Thymus (tissue), 11 donors: ENCODE measurements around the gene EEF1AKMT1. TPM values are rescaled to one million over a fixed set of nuclear protein-coding genes. Genes with fewer than 3 reads are reported as not detected.

Experiments
- DNase-seq, 9 donors: peaks; one replicate each; pipeline ENCODE4 v3.0.0-alpha.2; 2013; ENCODE audit warnings: low spot score in 9 of 9, low read depth in 6 of 9, missing footprints in 1 of 9
- H3K27ac ChIP-seq, 2 donors: one replicate each; pipeline ENCODE4 v1.5.1; 2013; ENCODE audit warnings: control low read depth in 1 of 2, low read depth in 1 of 2, low read length in 1 of 2, mild to moderate bottlenecking in 1 of 2, moderate library complexity in 1 of 2
- H3K27me3 ChIP-seq, 2 donors: one replicate each; pipeline ENCODE4 v1.5.1; 2013; ENCODE audit warnings: low read length in 1 of 2; ENCODE audit not compliant: control insufficient read depth in 2 of 2, insufficient read depth in 1 of 2
- H3K36me3 ChIP-seq, 2 donors: one replicate each; pipeline ENCODE4 v1.5.1; 2013; ENCODE audit warnings: low read length in 1 of 2, mild to moderate bottlenecking in 1 of 2, moderate library complexity in 1 of 2; ENCODE audit not compliant: control insufficient read depth in 2 of 2, insufficient read depth in 2 of 2
- H3K4me1 ChIP-seq, 2 donors: one replicate each; pipeline ENCODE4 v1.5.1; 2013; ENCODE audit warnings: low read length in 2 of 2; ENCODE audit not compliant: control insufficient read depth in 2 of 2, insufficient read depth in 2 of 2
- H3K4me3 ChIP-seq, 2 donors: one replicate each; pipeline ENCODE4 v1.5.1; 2013; ENCODE audit warnings: low read length in 2 of 2, control low read depth in 1 of 2, mild to moderate bottlenecking in 1 of 2
- H3K9me3 ChIP-seq, 2 donors: one replicate each; pipeline ENCODE4 v1.5.1; 2013; ENCODE audit warnings: low read length in 1 of 2, mild to moderate bottlenecking in 1 of 2; ENCODE audit not compliant: control insufficient read depth in 2 of 2, insufficient read depth in 1 of 2
- WGBS: extraction: QIAGEN DNeasy Blood & Tissue Kit; methylation state at CpG from one replicate; pipeline ENCODE4 v1.1.7; 2013; 5-methylcytosine and 5-hydroxymethylcytosine counted together
- polyA plus RNA-seq: library from polyadenylated mRNA; stranded (reverse); fragments of 200-250 nt; gene quantifications from one replicate; pipeline ENCODE4 v1.2.3, GENCODE V29; 2013
- total RNA-seq: library from RNA; stranded (reverse); fragments of 120-200 nt; gene quantifications from one replicate; pipeline ENCODE4 v1.2.4, GENCODE V29; 2013
- donor health status: healthy.

The EEF1AKMT1 gene
- total and polyA plus RNA-seq, 2 donors, result 13.4 TPM

DNA sequence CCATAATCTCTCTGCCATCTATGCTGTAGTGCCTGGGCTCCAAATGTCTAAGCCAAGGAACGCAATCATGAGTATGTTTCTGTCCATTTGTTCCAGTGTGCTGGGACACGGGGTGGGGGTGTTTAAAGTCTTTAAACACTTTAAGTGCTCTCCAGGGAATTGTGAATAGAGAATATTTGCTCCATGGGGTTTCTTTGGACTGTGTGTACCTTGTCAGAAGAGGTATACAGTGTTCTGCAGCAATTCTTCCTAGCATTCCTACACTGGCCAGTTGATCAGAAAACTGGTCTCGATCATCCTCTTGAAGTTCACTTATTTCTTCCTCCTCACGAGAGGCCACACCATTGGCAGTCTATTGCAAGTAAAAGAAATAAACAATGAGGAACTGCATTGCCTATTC, 35.1 kb upstream of the EEF1AKMT1 start:
- peaks cover 12 to 16% of the 10 kb centered on the region in 2 donors for H3K36me3 ChIP-seq
- WGBS, result 98% methylated on average over 4 of the region's 4 CpGs

DNA sequence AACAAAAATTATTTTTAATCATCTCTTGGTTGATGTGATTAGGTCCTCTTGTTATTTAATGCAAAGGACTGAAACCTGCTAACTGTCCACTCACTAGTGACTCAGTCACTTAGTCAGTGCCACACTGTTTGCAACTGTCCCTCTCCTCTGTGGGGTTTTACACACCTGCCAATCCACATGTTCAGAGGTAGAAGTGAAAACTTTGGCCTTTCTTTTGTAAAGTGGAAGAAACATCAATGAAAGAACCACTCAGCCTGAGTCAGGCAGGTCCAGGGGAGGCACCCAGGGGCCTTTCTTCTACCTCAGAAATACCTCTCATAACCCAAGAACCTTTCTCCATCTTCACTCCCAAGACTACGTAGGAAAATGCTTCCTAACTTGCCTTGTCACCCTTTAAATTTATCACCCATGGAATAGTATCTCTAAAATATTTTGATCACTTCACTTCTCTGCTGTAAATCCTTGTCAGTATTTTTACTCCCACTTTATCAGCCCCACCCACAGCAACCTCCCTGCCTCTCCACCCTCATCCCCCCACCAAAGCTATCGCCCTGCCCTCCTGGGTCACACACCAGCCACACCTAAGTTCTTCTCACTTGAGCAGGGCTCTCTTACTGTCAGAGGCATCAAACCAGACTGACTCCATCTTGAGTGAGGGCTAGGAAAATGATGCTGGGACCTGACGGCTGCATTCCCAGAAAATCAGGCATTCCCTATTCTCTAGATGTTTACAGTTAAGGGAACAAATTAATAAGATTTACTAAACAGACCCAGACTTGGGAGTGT, 29.6 kb upstream of the EEF1AKMT1 start:
- no peaks in the 10 kb centered on the region for H3K4me1 ChIP-seq
- no peaks in the 10 kb centered on the region for H3K27me3 ChIP-seq
- no peak overlapping the region for H3K4me3 ChIP-seq
- DNase-seq, result no peak
- WGBS, result 99% methylated on average over 3 of the region's 3 CpGs
- H3K27ac ChIP-seq, result no peak overlapping the region
- H3K36me3 ChIP-seq, result peaks cover 7 to 11% of the 10 kb centered on the region in 2 donors
- H3K9me3 ChIP-seq, result no peaks in the 10 kb centered on the region

More for the DNA sequence above, 35.1 kb upstream of the EEF1AKMT1 start:
- H3K27ac ChIP-seq, result no peak overlapping the region
- H3K4me3 ChIP-seq, result no peak overlapping the region
- no peaks in the 10 kb centered on the region for H3K4me1 ChIP-seq
- no peaks in the 10 kb centered on the region for H3K27me3 ChIP-seq
- no peaks in the 10 kb centered on the region for H3K9me3 ChIP-seq
- DNase-seq, result no peak

DNA sequence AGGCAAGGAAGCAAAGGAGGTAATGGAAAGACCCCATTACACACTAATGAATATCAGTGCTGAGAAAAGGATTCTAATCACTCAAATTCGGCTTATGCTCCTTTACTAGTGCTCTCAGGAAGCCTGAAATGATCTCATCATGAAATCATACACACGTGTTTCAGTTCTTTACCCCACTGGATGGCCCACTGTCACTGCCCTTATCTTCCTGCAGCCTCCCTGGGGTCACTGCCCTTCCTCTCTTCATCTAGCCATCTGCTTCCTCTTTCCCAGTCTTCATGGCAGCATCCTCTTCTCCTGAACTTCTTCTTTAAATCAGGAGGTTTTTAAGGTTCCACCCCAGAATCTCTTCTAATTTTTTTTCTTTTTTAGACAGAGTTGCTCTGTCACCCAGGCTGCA, 27.9 kb upstream of the EEF1AKMT1 start:
- H3K4me3 ChIP-seq, result no peak overlapping the region
- H3K36me3 ChIP-seq, result peaks cover 6 to 10% of the 10 kb centered on the region in 2 donors
- no peak overlapping the region for H3K27ac ChIP-seq
- no peaks in the 10 kb centered on the region for H3K4me1 ChIP-seq
- no peak for DNase-seq
- WGBS, result 59% methylated on average over 2 of the region's 2 CpGs
- H3K27me3 ChIP-seq, result no peaks in the 10 kb centered on the region
- H3K9me3 ChIP-seq, result no peaks in the 10 kb centered on the region

DNA sequence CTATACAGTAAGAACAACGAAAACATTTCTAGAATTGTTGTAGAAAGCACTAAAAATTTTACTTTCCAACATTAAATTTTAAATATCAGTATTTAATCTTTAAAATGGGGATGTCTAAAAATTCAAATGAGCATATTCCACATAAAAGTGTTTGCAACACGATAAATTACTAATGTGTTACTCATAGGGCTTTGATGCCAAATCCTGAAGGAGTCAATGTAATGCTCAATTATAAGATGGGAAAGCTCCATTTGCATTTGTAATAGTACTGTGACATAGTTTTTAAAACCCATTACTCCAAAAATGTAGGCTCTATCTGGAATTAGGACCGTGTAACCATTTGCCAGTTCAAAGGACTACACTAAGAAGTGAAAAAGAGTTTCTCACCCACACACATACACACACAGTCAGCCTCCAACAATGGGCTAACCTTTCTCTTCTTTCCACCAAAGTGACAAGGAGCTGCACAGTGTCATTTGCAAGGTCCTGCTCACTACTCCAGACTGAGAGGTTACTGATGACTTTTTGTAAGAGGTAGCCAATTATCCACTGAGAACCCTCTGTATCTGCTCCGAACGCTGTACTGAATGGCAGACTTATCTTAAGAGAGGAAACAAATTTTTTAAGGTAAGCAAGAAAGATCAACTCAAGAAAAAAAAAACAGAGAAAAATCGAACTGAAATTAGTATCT, 26.1 kb upstream of the EEF1AKMT1 start:
- Histone ChIP-seq H3K4me1 (no peaks in the 10 kb centered on the region), H3K27me3 (no peaks in the 10 kb centered on the region), H3K36me3 (peaks cover 8 to 22% of the 10 kb centered on the region in 2 donors), H3K9me3 (no peaks in the 10 kb centered on the region), H3K27ac (no peak overlapping the region), H3K4me3 (no peak overlapping the region)
- DNase-seq, result no peak
- 96% methylated on average over 6 of the region's 6 CpGs for WGBS

DNA sequence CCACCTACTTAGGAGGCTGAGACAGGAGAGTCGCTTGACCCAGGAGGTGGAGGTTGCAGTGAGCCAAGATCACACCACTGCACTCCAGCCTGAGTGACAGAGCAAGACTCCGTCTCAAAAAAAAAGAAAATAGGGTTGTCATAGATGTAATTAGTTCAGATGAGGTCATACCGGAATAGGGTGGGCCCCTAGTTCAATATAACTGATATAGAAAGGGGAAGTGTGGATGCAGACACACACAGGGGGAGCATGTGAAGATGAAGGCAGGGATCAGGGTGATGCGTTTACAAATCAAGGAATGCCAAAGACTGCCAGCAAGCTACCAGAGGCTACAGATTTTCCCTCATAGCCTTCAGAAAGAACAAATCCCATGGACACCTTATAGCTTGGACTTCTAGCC, 24.3 kb upstream of the EEF1AKMT1 start:
- no peak overlapping the region for H3K4me3 ChIP-seq
- WGBS, result 96% methylated on average over 4 of the region's 4 CpGs
- H3K4me1 ChIP-seq, result no peaks in the 10 kb centered on the region
- H3K27me3 ChIP-seq, result no peaks in the 10 kb centered on the region
- H3K36me3 ChIP-seq, result peaks cover 8 to 26% of the 10 kb centered on the region in 2 donors
- no peak for DNase-seq
- H3K9me3 ChIP-seq, result no peaks in the 10 kb centered on the region
- no peak overlapping the region for H3K27ac ChIP-seq

DNA sequence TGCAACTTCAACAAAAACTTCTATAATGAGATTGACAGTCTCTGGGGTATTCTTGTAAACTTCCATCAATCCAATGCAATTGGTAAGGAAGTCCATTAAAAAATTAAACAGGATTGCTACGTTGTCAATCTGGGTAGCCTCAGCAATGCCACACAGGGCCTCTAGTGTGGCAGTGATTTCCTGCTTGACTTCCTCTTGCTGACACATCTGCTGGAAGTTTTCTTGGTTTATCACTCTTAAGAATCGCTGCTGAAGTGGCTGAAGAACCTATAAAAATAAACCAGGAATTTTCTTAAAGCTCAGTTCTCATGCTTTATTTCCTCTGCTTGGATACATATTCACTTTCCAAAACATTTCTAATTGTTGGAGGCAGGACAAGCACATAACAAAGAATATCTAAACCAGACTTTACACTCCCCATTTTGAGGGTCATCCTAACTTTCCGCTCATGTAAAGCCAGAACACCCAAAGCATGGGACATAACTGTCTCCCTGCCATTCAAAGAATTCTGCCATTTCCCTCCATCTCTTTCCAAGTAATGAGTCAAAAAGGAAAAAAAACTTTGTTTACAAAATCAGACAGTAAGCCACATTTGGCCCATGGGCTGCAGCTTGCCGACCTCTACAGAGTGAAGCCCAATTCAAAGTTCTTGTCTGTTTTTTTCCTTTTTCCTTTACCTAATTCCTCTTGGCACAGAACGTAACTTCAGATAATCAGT, 23.2 kb upstream of the EEF1AKMT1 start:
- Histone ChIP-seq H3K27ac (no peak overlapping the region), H3K4me1 (no peaks in the 10 kb centered on the region), H3K9me3 (no peaks in the 10 kb centered on the region), H3K36me3 (peaks cover 11 to 28% of the 10 kb centered on the region in 2 donors), H3K4me3 (no peak overlapping the region), H3K27me3 (no peaks in the 10 kb centered on the region)
- WGBS, result 65% methylated on average over 5 of the region's 5 CpGs
- no peak for DNase-seq

DNA sequence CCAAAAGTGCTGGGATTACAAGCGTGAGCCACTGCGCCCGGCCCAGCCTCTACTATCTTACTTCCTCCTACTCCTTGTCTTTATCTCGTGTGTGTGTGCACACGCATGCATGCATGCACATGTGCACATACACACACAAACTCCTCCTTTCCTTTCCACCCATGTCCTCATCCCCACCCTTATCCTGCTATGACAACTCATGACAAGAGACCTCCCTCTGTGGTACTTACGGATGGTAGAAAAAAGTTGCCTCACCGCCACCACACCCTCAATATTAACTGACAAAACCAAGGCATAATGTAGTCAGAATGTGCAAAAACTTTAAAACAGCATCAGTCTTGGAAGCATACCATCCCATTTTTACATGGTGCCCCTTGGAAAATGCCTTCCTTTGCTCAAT, 15.9 kb upstream of the EEF1AKMT1 start:
- no peaks in the 10 kb centered on the region for H3K27me3 ChIP-seq
- H3K9me3 ChIP-seq, result no peaks in the 10 kb centered on the region
- peaks cover 7 to 29% of the 10 kb centered on the region in 2 donors for H3K36me3 ChIP-seq
- H3K4me3 ChIP-seq, result no peak overlapping the region
- no peak overlapping the region for H3K27ac ChIP-seq
- WGBS, result 96% methylated on average over 7 of the region's 7 CpGs
- no peaks in the 10 kb centered on the region for H3K4me1 ChIP-seq
- no peak for DNase-seq

DNA sequence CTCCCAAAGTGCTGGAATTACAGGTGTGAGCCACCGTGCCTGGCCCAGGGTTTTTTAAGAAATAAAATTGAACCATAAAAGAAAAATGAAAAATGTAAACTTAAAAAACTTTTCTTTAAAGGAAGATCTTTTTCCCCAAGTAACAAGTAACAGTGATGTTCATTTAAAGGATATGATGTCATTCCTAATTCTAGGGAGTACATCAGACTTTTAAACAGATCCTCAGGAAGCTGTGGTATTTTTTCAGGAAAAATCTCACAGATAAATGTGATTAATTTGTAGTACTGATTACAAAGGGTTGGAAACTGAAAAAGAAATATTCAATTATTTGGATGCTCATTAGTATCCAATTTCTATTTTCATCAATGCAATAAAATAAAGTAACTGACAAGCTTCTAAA, 14.6 kb upstream of the EEF1AKMT1 start:
- H3K9me3 ChIP-seq, result no peaks in the 10 kb centered on the region
- no peak for DNase-seq
- peaks cover 7 to 24% of the 10 kb centered on the region in 2 donors for H3K36me3 ChIP-seq
- H3K27me3 ChIP-seq, result no peaks in the 10 kb centered on the region
- H3K4me1 ChIP-seq, result no peaks in the 10 kb centered on the region
- H3K27ac ChIP-seq, result no peak overlapping the region
- 98% methylated on average over 1 of the region's 1 CpG for WGBS
- H3K4me3 ChIP-seq, result no peak overlapping the region

DNA sequence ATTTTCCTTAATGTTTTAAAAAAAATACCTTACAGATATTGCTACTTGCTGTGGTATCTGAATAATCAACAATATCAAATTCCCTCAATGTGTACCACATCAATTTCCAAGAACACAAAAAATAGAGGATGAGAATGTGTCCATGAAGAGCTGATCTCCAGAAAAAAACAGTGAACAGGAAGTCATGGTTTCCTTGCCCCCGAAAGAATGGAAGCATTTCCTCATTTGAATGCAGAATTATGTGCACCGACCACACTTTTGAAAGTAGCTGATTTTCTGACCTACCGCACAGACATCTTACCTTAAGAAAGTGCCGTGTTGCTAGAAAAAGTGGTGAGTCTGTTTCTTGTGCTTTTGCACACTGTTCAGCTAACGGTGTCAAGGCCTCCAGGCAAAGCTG, 13.4 kb upstream of the EEF1AKMT1 start:
- no peaks in the 10 kb centered on the region for H3K9me3 ChIP-seq
- no peak overlapping the region for H3K4me3 ChIP-seq
- no peak for DNase-seq
- no peaks in the 10 kb centered on the region for H3K4me1 ChIP-seq
- WGBS, result 89% methylated on average over 5 of the region's 5 CpGs
- no peaks in the 10 kb centered on the region for H3K27me3 ChIP-seq
- H3K36me3 ChIP-seq, result peaks cover 6 to 31% of the 10 kb centered on the region in 2 donors
- no peak overlapping the region for H3K27ac ChIP-seq
